OCI-LY7 (cell line): ENCODE results near the gene CATSPERZ. TPM values are rescaled to one million over a fixed set of nuclear protein-coding genes. Genes with fewer than 3 reads are reported as not detected.

Source experiments
- BruUV-seq: library from RNA; stranded (reverse); fragments of 400-500 nt; replicated peaks from 2 replicates; lab custom pipeline; 2021; lab: Mats Ljungman, UMichigan
- CTCF ChIA-PET: fragments of 300-600 bp; sonication (Branson Sonifier 250); formaldehyde crosslinking; loops from one replicate; lab custom pipeline; 2022; ENCODE audit warnings: antibody characterized with exemption; ENCODE audit not compliant: unreplicated experiment; lab: Charles Lee
- POLR2A ChIA-PET: fragments of 300-600 bp; sonication (Branson Sonifier 250); formaldehyde crosslinking; loops from one replicate; lab custom pipeline; 2022; ENCODE audit warnings: antibody characterized with exemption; lab: Charles Lee
- DNase-seq: peaks from one replicate; pipeline ENCODE4 v3.0.0-alpha.2; 2015; ENCODE audit warnings: low spot score
- H2AFZ ChIP-seq: fragments of 200-600 bp; sonication (generic), shearing (Covaris generic); 2 replicates; pipeline ENCODE4 v1.6.1; 2014; ENCODE audit warnings: mild to moderate bottlenecking, antibody characterized with exemption, low read length, moderate library complexity
- H3K27ac ChIP-seq: fragments of 200-600 bp; sonication (generic); 2 replicates; pipeline ENCODE4 v1.5.1; 2014; ENCODE audit warnings: mixed run types, low read depth, mild to moderate bottlenecking, moderate library complexity, low read length, inconsistent platforms; ENCODE audit not compliant: poor library complexity, severe bottlenecking
- H3K36me3 ChIP-seq: fragments of 200-600 bp; sonication (generic); 2 replicates; pipeline ENCODE4 v1.6.1; 2014; ENCODE audit warnings: mild to moderate bottlenecking, antibody characterized with exemption, low read length, moderate library complexity, mixed read lengths; ENCODE audit not compliant: insufficient read depth
- H3K4me1 ChIP-seq: fragments of 200-600 bp; sonication (generic); 2 replicates; pipeline ENCODE4 v1.5.1; 2014; ENCODE audit warnings: mild to moderate bottlenecking, low read length; ENCODE audit not compliant: insufficient read depth, poor library complexity, severe bottlenecking
- H3K4me2 ChIP-seq: fragments of 200-600 bp; sonication (generic); 2 replicates; pipeline ENCODE4 v1.6.1; 2014; ENCODE audit warnings: mild to moderate bottlenecking, low read length
- H3K4me3 ChIP-seq: fragments of 200-600 bp; sonication (generic); 2 replicates; pipeline ENCODE4 v1.5.1; 2014; ENCODE audit warnings: mild to moderate bottlenecking, low read depth, low read length; ENCODE audit not compliant: poor library complexity, severe bottlenecking
- H3K79me2 ChIP-seq: fragments of 200-600 bp; sonication (generic); 2 replicates; pipeline ENCODE4 v1.6.1; 2016; ENCODE audit warnings: low read depth, mild to moderate bottlenecking, low read length, moderate library complexity, mixed read lengths; ENCODE audit not compliant: insufficient read depth
- H3K9me2 ChIP-seq: fragments of 200-600 bp; sonication (generic); 2 replicates; pipeline ENCODE4 v1.6.1; 2016; ENCODE audit warnings: mild to moderate bottlenecking, low read length, mixed read lengths; ENCODE audit not compliant: insufficient read depth
- H3K9me3 ChIP-seq: fragments of 200-600 bp; sonication (generic); 2 replicates; pipeline ENCODE4 v1.6.1; 2014; ENCODE audit warnings: mild to moderate bottlenecking, mixed run types, low read length, mixed read lengths
- H4K20me1 ChIP-seq: fragments of 200-600 bp; sonication (generic); 2 replicates; pipeline ENCODE4 v1.6.1; 2014; ENCODE audit warnings: mild to moderate bottlenecking, antibody characterized with exemption, low read length, moderate library complexity, mixed read lengths; ENCODE audit not compliant: insufficient read depth
- EZH2phosphoT487 ChIP-seq: fragments of 200-600 bp; sonication (generic); IDR thresholded peaks from 2 replicates; pipeline ENCODE4 v1.6.1; 2018; ENCODE audit warnings: low read depth, borderline replicate concordance, mild to moderate bottlenecking, mixed run types, antibody characterized with exemption, low read length, moderate library complexity, mixed read lengths
- intact Hi-C: fragments of 100-400 bp; cut with micrococcal nuclease; formaldehyde crosslinking; loops from one replicate; pipeline ENCODE4 v1.10.0; 2022; ENCODE audit not compliant: unreplicated experiment
- total RNA-seq, 2 experiments: library from RNA; depleted of rRNA in 1 of 2; stranded (reverse); fragments of >200 nt in 1 of 2; shearing (Covaris generic) in 1 of 2; gene quantifications; 2 replicates each; pipeline ENCODE4 v1.2.3, GENCODE V29; 2014 to 2022
- TF ChIP-seq, protein P1 (sequence below): fragments of 200-600 bp; sonication (generic); conservative IDR thresholded peaks from 2 replicates; pipeline ENCODE4 v1.5.1; 2014; ENCODE audit warnings: mild to moderate bottlenecking, antibody characterized with exemption, low read length, moderate library complexity, mixed read lengths

CATSPERZ gene
- total RNA-seq, 2 experiments from 2014 or later, result 0.38 TPM; not detected in 1

DNA sequence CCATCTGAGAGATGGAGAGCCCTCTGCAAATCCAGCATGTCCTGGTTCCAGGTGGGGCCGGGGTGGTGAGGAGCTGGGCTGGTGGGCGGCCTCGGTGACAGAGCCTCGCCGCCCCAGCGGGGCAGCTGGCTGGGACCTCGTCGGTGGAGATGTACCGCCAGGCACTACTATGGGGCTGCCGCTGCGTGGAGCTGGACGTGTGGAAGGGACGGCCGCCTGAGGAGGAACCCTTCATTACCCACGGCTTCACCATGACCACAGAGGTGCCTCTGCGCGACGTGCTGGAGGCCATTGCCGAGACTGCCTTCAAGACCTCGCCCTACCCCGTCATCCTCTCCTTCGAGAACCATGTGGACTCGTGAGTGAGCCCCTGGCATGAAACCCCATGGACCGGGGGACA, 41.8 kb upstream of the CATSPERZ start:
- no peaks in the 10 kb centered on the region for H3K9me3 ChIP-seq
- no peak overlapping the region for H3K27ac ChIP-seq
- no peaks in the 10 kb centered on the region for H3K9me2 ChIP-seq
- BruUV-seq, result no TSS peak
- no peak overlapping the region for H2AFZ ChIP-seq
- no peak overlapping the region for H3K4me2 ChIP-seq
- TF ChIP-seq EZH2phosphoT487, result no peak
- TF ChIP-seq, protein P1, sequence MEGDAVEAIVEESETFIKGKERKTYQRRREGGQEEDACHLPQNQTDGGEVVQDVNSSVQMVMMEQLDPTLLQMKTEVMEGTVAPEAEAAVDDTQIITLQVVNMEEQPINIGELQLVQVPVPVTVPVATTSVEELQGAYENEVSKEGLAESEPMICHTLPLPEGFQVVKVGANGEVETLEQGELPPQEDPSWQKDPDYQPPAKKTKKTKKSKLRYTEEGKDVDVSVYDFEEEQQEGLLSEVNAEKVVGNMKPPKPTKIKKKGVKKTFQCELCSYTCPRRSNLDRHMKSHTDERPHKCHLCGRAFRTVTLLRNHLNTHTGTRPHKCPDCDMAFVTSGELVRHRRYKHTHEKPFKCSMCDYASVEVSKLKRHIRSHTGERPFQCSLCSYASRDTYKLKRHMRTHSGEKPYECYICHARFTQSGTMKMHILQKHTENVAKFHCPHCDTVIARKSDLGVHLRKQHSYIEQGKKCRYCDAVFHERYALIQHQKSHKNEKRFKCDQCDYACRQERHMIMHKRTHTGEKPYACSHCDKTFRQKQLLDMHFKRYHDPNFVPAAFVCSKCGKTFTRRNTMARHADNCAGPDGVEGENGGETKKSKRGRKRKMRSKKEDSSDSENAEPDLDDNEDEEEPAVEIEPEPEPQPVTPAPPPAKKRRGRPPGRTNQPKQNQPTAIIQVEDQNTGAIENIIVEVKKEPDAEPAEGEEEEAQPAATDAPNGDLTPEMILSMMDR, result no peak
- H3K4me1 ChIP-seq, result no peaks in the 10 kb centered on the region
- no peaks in the 10 kb centered on the region for H3K36me3 ChIP-seq
- ChIA-PET CTCF (interaction anchor here (0.7 kb wide), 1 partner anchor 9 kb away, joined by 3 read pairs; no protein-coding TSS in a partner anchor), POLR2A (no interaction called here)
- intact Hi-C loops, result no loop called here
- no peaks in the 10 kb centered on the region for H3K79me2 ChIP-seq
- no peak for DNase-seq
- H4K20me1 ChIP-seq, result no peaks in the 10 kb centered on the region
- H3K4me3 ChIP-seq, result no peak overlapping the region

DNA sequence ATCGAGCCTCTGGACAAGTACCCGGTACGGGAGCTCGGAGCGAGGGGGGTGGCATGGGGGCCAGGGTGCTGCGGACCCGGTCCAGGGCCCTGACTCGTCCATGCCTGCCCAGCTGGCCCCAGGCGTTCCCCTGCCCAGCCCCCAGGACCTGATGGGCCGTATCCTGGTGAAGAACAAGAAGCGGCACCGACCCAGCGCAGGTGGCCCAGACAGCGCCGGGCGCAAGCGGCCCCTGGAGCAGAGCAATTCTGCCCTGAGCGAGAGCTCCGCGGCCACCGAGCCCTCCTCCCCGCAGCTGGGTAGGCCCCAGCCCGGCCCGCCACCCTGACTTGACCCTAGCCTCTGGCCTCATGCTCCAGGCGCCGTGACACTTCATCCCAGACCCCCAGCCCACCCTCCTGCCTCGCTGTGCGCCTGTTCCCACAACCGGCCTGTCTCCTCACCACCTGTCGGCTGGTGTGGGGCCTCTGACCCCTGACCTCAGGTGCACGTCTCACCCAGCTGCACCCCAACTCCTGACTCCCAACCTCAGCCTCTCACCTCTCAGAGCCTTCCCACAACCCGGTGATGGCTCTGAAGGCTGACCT, 41.1 kb upstream of the CATSPERZ start:
- no peaks in the 10 kb centered on the region for H3K9me3 ChIP-seq
- no peak overlapping the region for H3K27ac ChIP-seq
- intact Hi-C loops, result no loop called here
- no peaks in the 10 kb centered on the region for H3K9me2 ChIP-seq
- ChIA-PET POLR2A (no interaction called here), CTCF (interaction anchor here (0.7 kb wide), 1 partner anchor 9 kb away, joined by 3 read pairs; no protein-coding TSS in a partner anchor)
- no peak overlapping the region for H3K4me3 ChIP-seq
- no peak overlapping the region for H3K4me2 ChIP-seq
- no peak for DNase-seq
- no peak for TF ChIP-seq EZH2phosphoT487
- TF ChIP-seq, protein P1, result no peak
- H3K36me3 ChIP-seq, result no peaks in the 10 kb centered on the region
- no peaks in the 10 kb centered on the region for H3K4me1 ChIP-seq
- no peak overlapping the region for H2AFZ ChIP-seq
- no peaks in the 10 kb centered on the region for H3K79me2 ChIP-seq
- no TSS peak for BruUV-seq
- no peaks in the 10 kb centered on the region for H4K20me1 ChIP-seq

DNA sequence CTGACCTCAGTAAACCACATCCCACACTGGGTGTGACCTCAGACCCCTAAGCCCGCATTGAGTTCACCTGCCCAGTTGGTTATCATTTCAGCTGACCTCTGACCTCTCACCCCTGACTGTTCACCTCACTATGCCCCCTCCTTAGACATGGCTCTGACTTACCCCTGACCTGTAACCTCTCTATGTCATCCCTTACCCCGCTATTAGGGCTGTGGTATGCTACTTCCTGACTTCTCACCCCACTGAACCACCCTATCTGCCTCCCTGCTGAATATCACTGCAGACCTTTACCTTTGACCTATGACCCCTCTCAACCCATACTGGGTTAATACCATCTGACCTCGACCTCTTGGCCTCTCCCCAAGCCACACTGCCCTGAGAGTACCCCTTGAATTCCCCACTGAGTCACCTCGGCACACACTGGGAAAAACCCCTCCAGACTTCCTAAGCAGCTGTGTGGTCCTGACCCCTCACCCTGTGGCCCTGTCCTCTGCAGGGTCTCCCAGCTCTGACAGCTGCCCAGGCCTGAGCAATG, 40.6 kb upstream of the CATSPERZ start:
- BruUV-seq, result no TSS peak
- no peak for DNase-seq
- H3K79me2 ChIP-seq, result no peaks in the 10 kb centered on the region
- no peak overlapping the region for H3K4me3 ChIP-seq
- no peaks in the 10 kb centered on the region for H3K9me2 ChIP-seq
- no peak overlapping the region for H2AFZ ChIP-seq
- H3K9me3 ChIP-seq, result no peaks in the 10 kb centered on the region
- H4K20me1 ChIP-seq, result no peaks in the 10 kb centered on the region
- CTCF ChIA-PET, result no interaction called here
- H3K4me1 ChIP-seq, result no peaks in the 10 kb centered on the region
- TF ChIP-seq EZH2phosphoT487, result no peak
- TF ChIP-seq, protein P1, result no peak
- H3K27ac ChIP-seq, result no peak overlapping the region
- H3K36me3 ChIP-seq, result no peaks in the 10 kb centered on the region
- intact Hi-C loops, result no loop called here
- POLR2A ChIA-PET, result no interaction called here
- H3K4me2 ChIP-seq, result no peak overlapping the region
